Measurements from ENCODE around the gene RWDD2A.

Gene RWDD2A

DNA sequence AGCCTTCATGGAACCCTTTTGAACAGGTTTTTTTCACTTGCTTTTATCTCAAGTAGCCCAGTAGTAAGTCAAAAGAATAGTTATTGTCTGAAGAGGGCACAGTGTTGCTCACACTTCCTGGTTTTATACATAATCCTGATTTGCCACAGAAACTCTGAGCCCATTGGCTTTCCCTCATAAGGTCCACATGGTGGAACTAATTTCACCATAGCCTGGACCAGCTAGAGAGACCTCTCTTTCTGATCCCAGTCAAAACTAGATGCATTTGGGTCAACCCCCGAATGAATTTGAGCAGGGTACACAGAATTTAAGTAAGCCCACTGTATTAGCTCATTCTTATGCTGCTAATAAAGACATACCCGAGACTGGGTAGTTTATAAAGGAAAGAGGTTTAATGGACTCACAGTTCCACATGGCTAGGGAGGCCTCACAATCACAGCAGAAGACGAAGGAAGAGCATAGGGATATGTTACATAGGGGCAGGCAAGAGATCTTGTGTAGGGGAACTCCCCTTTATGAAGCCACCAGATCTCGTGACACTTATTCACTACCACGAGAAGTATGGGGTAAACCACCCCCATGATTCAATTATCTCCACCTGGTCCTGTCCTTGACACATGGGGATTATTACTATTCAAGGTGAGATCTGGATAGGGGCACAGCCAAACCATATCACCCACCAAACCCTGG lies 6.2 kb downstream of the RWDD2A start:
- no peak for DNase-seq

DNA sequence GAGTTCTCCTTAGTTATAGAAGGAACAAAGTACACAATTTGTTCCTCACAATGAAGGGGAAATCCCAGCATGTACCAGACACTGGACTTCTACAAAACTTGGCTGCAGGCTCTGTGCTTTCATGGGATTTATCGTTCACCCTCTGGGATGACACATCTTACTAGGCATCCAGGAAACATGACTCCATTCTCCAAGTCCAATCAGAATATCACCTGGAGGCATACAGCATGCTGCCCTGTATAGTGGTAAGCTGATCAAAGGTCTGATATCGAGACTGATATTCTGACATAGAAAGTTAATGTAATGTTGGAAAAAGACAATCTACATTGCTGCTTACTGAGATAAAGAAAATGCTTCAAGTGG lies 6.7 kb downstream of the RWDD2A start:
- DNase-seq, result no peak

DNA sequence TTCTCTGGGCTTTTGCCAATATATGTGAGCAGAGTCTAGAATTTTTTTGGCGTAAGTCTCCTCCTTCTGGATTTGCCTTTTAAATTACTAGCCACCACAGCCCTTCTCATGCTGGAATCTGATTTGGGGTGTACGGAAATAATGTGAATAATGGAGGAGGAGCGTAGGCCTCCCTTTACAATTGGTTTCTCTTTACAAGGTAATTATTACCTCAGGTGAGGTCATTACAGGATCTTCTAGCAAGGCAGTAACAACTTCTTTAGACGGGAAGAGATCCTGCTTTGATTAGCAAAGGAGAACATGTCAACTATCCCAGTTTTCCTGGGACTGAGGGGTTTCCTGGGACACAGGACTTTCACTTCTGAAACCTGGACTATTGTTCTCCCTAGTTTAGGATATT lies 8.9 kb downstream of the RWDD2A start:
- DNase-seq, result no peak

DNA sequence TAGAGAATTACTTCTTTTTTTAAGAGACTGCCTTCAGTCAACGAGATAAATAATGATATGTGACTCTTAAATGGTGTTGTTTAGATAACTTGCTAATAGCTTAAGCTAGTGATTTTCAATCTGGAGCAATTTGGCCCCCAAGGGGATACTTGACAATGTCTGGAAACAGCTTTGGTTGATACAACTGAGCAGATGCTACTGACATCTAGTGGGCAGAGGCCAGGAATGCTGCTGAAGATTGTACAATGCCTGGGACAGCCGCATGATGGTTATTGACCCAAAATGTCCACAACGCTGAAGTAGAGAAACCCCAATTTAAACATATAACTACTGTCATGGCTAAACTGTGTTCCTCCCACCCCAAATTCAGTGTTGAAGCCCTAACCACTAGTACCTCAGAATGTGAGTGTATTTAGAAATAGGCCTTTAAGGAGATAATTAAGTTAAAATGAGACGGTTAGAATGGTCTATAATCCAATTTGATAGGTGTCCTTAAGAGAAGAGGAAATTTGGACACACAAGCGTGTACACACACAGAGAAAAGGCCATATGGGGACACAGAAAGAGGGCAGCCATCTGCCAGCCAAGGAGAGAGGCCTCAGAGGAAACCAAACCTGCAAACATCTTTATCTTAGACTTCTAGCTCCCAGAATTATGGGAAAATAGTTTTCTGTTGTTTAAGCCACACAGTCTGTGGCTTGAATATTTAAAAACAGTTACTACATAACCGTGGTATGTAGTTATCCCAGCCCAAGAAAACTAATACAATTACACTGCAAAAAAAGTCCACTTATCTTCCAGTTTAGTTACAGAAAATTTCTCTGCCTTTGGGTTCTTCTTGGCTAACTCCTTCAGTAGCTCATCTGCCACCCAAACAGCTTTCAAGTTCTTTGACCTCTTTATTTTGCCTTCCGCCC lies 22.2 kb downstream of the RWDD2A start:
- peak; percentile 82 for DNase-seq

DNA sequence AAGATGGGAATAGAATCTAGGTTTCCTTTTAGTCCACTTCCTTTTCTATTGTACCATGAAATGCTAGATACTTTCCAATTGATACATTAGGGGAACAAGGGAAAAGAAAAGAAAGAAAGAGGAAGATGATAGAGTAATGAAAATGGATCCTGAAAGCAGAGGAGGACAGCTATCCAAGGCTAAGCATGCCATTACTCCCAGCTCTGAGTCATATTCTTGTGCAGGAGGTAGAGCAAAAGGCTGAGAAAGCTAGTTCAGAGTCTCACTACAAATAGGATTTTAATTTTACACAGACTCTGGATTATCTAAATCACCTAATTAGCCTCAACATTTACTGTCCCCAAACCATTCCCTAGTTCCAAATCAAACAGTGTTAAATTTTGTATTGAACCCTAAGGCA lies 23.6 kb downstream of the RWDD2A start:
- DNase-seq, result no peak

DNA sequence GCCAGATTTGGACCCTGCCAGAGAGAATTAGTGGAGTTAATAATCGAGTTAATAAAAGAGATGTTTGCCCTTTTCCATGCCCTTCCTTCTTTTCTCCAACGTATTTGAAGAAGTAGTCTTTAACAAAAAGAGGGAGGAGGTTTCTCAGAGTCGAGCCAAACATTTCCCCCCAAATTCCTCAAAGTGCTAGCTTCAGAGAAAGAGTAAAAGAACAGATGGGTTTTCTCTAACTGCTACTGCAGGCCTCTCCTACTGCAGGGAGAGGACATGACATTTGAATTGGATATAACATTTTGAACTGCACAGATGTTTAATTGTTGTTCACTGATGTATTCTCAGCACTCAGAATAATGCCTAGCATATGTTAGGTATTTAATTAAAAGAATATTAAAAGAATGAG lies 25.5 kb downstream of the RWDD2A start:
- DNase-seq, result no peak

DNA sequence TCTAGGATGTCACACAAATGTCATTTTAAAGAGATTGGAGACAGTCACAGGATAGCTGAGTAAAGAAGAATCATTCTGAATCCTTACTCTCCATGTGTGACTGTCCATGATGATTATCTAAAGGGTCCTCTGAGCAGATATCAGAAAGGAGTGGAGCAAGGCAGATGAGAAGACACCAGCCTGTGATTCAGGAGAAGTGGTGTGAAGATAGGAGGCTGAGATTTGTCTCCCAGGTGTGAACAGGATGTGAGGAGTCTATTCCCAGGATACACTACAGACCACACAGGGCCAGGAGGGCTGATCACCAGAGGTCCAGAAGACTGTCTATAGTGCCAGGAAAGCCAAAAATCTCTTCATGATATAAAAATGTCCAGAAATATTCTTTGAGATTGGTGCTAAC lies 27.0 kb downstream of the RWDD2A start:
- no peak for DNase-seq

DNA sequence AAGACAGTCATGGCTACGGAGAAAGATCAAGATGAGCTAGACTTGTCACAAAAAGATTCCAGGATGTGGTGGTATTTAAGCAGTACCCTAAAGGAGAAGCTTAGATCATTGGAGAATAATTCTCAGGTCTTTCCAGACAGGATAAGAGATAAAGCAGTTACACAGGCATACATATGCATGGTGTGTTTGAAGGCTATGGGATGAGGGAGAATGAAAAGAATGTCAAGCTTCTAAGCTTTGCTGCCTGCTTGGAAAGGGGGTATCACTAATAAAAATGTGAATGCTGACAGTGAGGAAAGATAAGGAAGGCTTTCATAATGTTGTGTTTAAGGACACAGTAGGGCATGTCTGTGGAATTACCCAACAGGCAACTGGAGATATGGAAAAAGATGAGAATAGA lies 28.1 kb downstream of the RWDD2A start:
- DNase-seq, result peak; percentile 42

DNA sequence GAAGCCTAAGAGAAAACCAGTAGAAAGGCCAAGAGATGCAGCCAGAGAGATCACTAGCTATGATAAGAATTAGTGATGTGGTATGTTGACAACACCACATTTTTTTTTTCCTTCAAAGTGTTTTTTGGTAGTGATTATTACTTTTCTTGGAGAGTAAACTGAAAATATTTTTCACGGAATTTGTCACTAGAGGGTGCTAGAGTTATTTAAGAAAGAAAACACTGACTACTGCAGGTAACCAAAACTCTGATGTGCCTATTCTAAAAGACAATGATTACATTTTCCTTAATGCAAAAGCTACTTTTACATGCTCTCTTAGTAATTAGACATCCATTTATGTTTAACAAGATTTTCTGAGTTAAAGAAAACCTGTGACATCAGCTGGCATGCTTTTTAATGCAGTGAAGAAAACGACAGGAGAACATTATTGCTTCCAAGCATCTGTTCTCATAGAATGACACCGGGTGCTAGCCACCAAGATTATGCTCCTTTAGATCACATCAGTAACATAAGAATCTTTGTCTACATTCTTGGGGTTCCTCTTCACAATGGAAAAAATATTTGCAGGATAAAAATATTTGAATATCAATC lies 28.8 kb downstream of the RWDD2A start:
- DNase-seq, result peak; percentile 51

DNA sequence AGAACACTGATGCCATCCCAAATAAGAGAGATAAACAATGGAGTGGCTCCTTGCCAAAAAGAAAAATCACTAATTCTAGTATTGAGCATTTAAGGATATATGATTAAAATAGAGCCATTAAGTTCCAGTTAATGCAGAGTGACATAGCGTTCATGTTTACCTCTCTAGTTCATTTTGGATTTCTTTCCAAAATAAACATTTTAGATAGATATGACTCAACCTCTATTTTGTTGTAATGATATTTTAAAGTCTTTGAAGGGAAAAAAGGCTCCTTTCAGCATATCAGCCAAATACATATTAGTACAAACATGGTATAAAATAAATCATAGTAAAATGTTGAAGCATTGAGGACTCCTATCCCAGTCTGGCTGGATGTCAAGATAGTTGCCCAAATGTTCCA lies 33.4 kb downstream of the RWDD2A start:
- DNase-seq, result no peak

DNA sequence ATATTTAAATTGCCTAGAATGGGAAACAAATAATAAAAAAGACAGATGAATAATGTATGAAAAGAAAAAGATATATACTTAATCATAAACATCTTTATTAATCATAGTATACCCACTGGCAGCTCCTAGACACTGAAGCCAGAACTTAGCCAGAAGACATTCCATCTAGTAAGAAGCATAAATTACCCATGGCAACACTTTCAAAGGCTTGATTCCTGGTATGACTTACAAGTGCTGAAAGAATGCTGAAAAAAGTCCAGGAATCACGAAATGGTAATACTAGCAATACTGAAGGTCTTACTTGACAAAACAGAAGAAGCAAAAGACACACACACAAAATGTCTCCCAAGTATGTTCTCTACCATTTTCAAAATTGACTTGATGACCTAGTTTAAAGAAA lies 38.0 kb downstream of the RWDD2A start:
- peak; percentile 92 for DNase-seq

DNA sequence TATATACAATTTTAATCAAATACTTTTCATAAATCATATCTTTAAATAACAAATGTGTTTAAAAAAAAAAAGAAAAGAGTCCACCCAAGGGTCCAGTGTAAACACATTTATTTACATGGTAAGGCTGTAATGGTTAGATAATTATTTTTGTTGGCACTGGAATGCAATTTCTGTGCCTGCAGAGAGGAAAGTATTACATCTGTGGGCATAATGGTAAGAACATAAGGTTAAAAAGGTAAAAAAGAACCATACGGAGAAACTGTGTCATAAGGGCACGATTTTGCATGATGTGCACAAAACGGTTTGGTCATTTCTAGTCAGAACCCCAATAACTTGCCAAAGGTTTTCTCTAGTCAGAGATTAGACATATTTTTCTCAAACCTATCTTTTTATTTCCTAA lies 54.3 kb downstream of the RWDD2A start:
- no peak for DNase-seq

Data from fibroblast of skin of scalp (primary cell).